ENCODE measurements around the gene HTT. TPM values are rescaled to one million over a fixed set of nuclear protein-coding genes. Genes with fewer than 3 reads are reported as not detected.

HTT gene
- total and polyA plus RNA-seq, 2 of the 8 experiments (the other 6 are each of a cell fraction or from before 2014, with no cell fraction given), result 24.0 to 71.0 TPM

DNA sequence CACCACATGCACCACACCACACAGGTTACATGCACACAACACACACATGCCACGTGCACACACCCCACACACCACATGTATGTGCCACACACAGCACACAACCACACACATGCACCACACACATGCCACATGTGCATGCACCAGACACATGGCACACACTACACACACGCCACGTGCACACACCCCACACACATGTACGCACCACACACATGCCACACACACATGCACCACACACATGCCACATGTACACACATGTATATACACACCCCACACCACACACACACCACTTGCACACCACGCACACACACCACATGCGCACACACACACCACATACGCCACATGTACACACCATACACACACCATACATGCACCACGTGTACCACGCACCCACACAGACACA lies 154.8 kb downstream of the HTT start (continued):
- TF ChIP-seq, protein P1, sequence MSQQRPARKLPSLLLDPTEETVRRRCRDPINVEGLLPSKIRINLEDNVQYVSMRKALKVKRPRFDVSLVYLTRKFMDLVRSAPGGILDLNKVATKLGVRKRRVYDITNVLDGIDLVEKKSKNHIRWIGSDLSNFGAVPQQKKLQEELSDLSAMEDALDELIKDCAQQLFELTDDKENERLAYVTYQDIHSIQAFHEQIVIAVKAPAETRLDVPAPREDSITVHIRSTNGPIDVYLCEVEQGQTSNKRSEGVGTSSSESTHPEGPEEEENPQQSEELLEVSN (IDR thresholded peaks at IDR 0.05), result no peak
- no peak for TF ChIP-seq POLR2A (IDR thresholded peaks at IDR 0.05; ENCODE audit: control extremely low read depth in 1 of 2, low read depth in 2 of 2, low read length in 2 of 2)
- TF ChIP-seq MAFK (IDR thresholded peaks at IDR 0.05; ENCODE audit: low read depth, low read length), result no peak
- TF ChIP-seq, protein P2, sequence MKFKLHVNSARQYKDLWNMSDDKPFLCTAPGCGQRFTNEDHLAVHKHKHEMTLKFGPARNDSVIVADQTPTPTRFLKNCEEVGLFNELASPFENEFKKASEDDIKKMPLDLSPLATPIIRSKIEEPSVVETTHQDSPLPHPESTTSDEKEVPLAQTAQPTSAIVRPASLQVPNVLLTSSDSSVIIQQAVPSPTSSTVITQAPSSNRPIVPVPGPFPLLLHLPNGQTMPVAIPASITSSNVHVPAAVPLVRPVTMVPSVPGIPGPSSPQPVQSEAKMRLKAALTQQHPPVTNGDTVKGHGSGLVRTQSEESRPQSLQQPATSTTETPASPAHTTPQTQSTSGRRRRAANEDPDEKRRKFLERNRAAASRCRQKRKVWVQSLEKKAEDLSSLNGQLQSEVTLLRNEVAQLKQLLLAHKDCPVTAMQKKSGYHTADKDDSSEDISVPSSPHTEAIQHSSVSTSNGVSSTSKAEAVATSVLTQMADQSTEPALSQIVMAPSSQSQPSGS (IDR thresholded peaks at IDR 0.05; ENCODE audit: low read length), result no peak
- no peak for TF ChIP-seq SAP30 (IDR thresholded peaks at IDR 0.05; ENCODE audit: insufficient read depth, insufficient replicate concordance, low read length)
- TF ChIP-seq EP300 (IDR thresholded peaks at IDR 0.05; ENCODE audit: borderline replicate concordance in 1 of 2, low read depth in 2 of 2, low read length in 2 of 2), result no peak
- TF ChIP-seq SP4 (IDR thresholded peaks at IDR 0.05; ENCODE audit: low read length), result no peak
- TF ChIP-seq PHF8 (conservative IDR thresholded peaks at IDR 0.05; ENCODE audit: low read depth, low read length), result no peak
